Natural killer cell (primary cell): ENCODE results near the gene MOB2. TPM values are rescaled to one million over a fixed set of nuclear protein-coding genes. Genes with fewer than 3 reads are reported as not detected.

Experiments
- ATAC-seq, 3 donors: fragments of 150-1000 bp in 2 of 3; fragments of 200-7000 bp in 1 of 3; cut with Tn5 transposase; 1 replicate in 1 of 3; 2 replicates in 2 of 3; pipeline ENCODE4 v1.10.0; 2021; ENCODE audit warnings: mild to moderate bottlenecking in 2 of 3, moderate library complexity in 2 of 3
- DNase-seq, 2 donors: peaks; one replicate each; pipeline versions ENCODE4 v3.0.0 to v3.0.0-alpha.2; 2013 to 2021; ENCODE audit warnings: mixed read lengths in 1 of 2
- H3K27ac ChIP-seq: one replicate; pipeline ENCODE4 v1.5.1; 2013; ENCODE audit warnings: mild to moderate bottlenecking, low read length
- H3K27me3 ChIP-seq: one replicate; pipeline ENCODE4 v1.6.1; 2013; ENCODE audit warnings: low read length; ENCODE audit not compliant: control insufficient read depth, insufficient read depth
- H3K36me3 ChIP-seq: one replicate; pipeline ENCODE4 v1.6.1; 2013; ENCODE audit warnings: low read length; ENCODE audit not compliant: control insufficient read depth, insufficient read depth
- H3K4me1 ChIP-seq: one replicate; pipeline ENCODE4 v1.6.1; 2013; ENCODE audit warnings: low read length; ENCODE audit not compliant: control insufficient read depth, insufficient read depth
- H3K4me3 ChIP-seq: one replicate; pipeline ENCODE4 v1.5.1; 2013; ENCODE audit warnings: low read length
- H3K9me3 ChIP-seq: one replicate; pipeline ENCODE4 v1.6.1; 2013; ENCODE audit warnings: low read length; ENCODE audit not compliant: control insufficient read depth, insufficient read depth
- H3K27ac Mint-ChIP-seq, 2 donors: one replicate each; pipeline ENCODE4 v1.8.0; 2022; ENCODE audit warnings: mild to moderate bottlenecking in 2 of 2, mixed read lengths in 2 of 2, moderate library complexity in 1 of 2
- H3K27me3 Mint-ChIP-seq, 2 donors: one replicate each; pipeline ENCODE4 v1.8.0; 2022; ENCODE audit warnings: low read depth in 2 of 2, mixed read lengths in 2 of 2
- H3K36me3 Mint-ChIP-seq: one replicate; pipeline ENCODE4 v1.8.0; 2022; ENCODE audit warnings: mixed read lengths
- H3K4me1 Mint-ChIP-seq, 2 donors: one replicate each; pipeline ENCODE4 v1.8.0; 2022; ENCODE audit warnings: mixed read lengths in 2 of 2
- H3K4me3 Mint-ChIP-seq: one replicate; pipeline ENCODE4 v1.8.0; 2022; ENCODE audit warnings: mild to moderate bottlenecking, moderate library complexity, mixed read lengths
- H3K9me3 Mint-ChIP-seq, 2 donors: one replicate each; pipeline ENCODE4 v1.8.0; 2022; ENCODE audit warnings: mixed read lengths in 2 of 2
- WGBS: methylation state at CpG from one replicate; pipeline ENCODE4 v1.1.7; 2013; ENCODE audit warnings: missing lambda C conversion rate; ENCODE audit not compliant: insufficient coverage; 5-methylcytosine and 5-hydroxymethylcytosine counted together
- intact Hi-C: fragments of 100-400 bp; cut with micrococcal nuclease; formaldehyde crosslinking; loops from one replicate; pipeline ENCODE4 v1.14.2; 2022
- total RNA-seq, 4 donors: library from RNA; stranded (reverse); fragments of 120-200 nt in 1 of 4; gene quantifications; one replicate each; pipeline versions ENCODE4 v1.2.3 to v1.2.4, GENCODE V29; 2013 to 2022
- TF ChIP-seq, protein P1 (sequence below): fragments of 200-600 bp; IDR thresholded peaks from one replicate; pipeline ENCODE4 v1.8.0; 2022; ENCODE audit warnings: antibody characterized with exemption

MOB2 gene
- total RNA-seq, 3 donors from 2014 or later (not counting 1 experiment from before 2014, with no cell fraction given): 61.9 to 79.6 (median 78.5) TPM

DNA sequence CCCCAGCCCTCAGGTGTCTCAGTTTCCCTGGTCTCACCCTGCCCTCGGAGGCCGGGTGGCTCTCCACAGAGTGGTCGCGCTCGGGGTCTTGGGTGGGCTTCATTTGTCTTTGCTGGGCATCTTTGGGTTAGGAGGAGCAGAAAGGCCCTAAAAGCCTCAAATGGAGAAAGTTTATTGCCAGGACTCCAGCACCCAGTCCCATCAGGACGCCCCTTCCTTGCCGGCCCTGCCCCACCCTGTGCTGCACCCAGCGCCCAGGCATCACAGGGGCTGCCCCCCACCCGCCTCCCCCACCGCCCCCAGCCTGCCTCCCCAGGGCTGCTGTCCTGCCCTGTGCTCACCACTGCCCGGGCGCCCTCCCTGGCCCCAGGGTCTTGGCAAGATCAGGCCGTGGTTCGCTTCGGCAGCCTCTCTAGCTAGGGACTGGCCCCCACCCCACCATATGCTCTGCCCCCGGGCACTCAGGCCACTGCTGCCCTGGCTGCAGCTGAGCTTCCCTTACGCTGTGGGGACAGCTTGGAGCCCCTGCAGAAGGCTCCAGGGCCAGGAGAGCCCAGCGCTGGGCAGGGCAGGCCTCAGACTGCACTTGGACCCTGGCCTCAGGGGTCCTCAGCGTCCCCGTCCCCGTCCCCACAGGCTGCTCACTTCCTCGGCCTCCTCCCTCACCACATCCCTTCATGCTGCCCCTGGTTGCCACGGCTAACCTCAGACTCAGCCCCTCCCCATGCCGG lies 31.4 kb downstream of the MOB2 start:
- H3K27me3 ChIP-seq: no peaks in the 10 kb centered on the region
- H3K36me3 ChIP-seq: no peaks in the 10 kb centered on the region
- intact Hi-C loops: no loop called here
- Mint-ChIP-seq H3K4me3 (no peak overlapping the region), H3K27me3 (no peaks in the 10 kb centered on the region), H3K36me3 (no peaks in the 10 kb centered on the region), H3K27ac (no peak overlapping the region), H3K9me3 (no peaks in the 10 kb centered on the region), H3K4me1 (peaks cover 0 to 16% of the 10 kb centered on the region in 2 donors)
- no peak overlapping the region for H3K27ac ChIP-seq
- H3K4me1 ChIP-seq: peaks cover 6% of the 10 kb centered on the region
- no peaks in the 10 kb centered on the region for H3K9me3 ChIP-seq
- no peak overlapping the region for H3K4me3 ChIP-seq
- ATAC-seq (no peak), DNase-seq (no peak)
- TF ChIP-seq, protein P1, sequence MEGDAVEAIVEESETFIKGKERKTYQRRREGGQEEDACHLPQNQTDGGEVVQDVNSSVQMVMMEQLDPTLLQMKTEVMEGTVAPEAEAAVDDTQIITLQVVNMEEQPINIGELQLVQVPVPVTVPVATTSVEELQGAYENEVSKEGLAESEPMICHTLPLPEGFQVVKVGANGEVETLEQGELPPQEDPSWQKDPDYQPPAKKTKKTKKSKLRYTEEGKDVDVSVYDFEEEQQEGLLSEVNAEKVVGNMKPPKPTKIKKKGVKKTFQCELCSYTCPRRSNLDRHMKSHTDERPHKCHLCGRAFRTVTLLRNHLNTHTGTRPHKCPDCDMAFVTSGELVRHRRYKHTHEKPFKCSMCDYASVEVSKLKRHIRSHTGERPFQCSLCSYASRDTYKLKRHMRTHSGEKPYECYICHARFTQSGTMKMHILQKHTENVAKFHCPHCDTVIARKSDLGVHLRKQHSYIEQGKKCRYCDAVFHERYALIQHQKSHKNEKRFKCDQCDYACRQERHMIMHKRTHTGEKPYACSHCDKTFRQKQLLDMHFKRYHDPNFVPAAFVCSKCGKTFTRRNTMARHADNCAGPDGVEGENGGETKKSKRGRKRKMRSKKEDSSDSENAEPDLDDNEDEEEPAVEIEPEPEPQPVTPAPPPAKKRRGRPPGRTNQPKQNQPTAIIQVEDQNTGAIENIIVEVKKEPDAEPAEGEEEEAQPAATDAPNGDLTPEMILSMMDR: no peak
- 70% methylated on average over 22 of the region's 24 CpGs for WGBS

DNA sequence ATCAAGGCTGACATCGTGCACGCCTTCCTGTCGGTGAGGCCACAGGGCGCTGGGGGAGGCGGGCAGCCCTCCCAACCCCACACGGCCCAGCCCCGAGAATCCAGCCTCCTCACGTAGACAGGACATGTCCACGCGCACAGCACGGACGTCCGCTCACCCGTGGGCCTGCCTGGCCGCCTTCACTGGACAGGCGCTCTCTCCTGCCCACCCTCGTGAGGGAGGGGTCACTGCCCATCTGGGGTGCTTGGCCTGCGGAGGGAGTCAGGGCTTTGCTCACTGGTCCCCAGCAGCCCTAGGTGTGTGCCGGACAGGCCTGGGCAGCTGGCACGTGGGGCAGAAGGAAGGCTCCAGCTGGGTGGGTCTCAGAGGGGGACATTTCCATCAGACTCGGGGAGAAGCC lies 32.0 kb downstream of the MOB2 start:
- H3K9me3 ChIP-seq: no peaks in the 10 kb centered on the region
- peaks cover 6% of the 10 kb centered on the region for H3K4me1 ChIP-seq
- ATAC-seq (no peak), DNase-seq (no peak)
- Mint-ChIP-seq H3K4me3 (no peak overlapping the region), H3K4me1 (peaks cover 0 to 16% of the 10 kb centered on the region in 2 donors), H3K27me3 (no peaks in the 10 kb centered on the region), H3K27ac (no peak overlapping the region), H3K9me3 (no peaks in the 10 kb centered on the region), H3K36me3 (no peaks in the 10 kb centered on the region)
- 79% methylated on average over 21 of the region's 21 CpGs for WGBS
- intact Hi-C loops: no loop called here
- H3K36me3 ChIP-seq: no peaks in the 10 kb centered on the region
- H3K27me3 ChIP-seq: no peaks in the 10 kb centered on the region
- no peak overlapping the region for H3K4me3 ChIP-seq
- H3K27ac ChIP-seq: no peak overlapping the region
- TF ChIP-seq, protein P1: no peak

GRCh38 chr11:1453611-1454034 lies 33.0 kb downstream of the MOB2 start:
- Mint-ChIP-seq H3K36me3 (no peaks in the 10 kb centered on the region), H3K4me1 (peaks cover 0 to 16% of the 10 kb centered on the region in 2 donors), H3K27ac (no peak overlapping the region), H3K4me3 (no peak overlapping the region), H3K9me3 (no peaks in the 10 kb centered on the region), H3K27me3 (no peaks in the 10 kb centered on the region)
- TF ChIP-seq, protein P1: no peak
- peaks cover 6% of the 10 kb centered on the region for H3K4me1 ChIP-seq
- no peaks in the 10 kb centered on the region for H3K36me3 ChIP-seq
- H3K27me3 ChIP-seq: no peaks in the 10 kb centered on the region
- H3K4me3 ChIP-seq: no peak overlapping the region
- H3K27ac ChIP-seq: no peak overlapping the region
- no peaks in the 10 kb centered on the region for H3K9me3 ChIP-seq
- intact Hi-C loops: no loop called here
- peak in 1 of 2 donors; percentile 48 for DNase-seq
- WGBS: 42% methylated on average over 17 of the region's 17 CpGs
- peak in 2 of 3 donors; percentile 5 to 63 for ATAC-seq

DNA sequence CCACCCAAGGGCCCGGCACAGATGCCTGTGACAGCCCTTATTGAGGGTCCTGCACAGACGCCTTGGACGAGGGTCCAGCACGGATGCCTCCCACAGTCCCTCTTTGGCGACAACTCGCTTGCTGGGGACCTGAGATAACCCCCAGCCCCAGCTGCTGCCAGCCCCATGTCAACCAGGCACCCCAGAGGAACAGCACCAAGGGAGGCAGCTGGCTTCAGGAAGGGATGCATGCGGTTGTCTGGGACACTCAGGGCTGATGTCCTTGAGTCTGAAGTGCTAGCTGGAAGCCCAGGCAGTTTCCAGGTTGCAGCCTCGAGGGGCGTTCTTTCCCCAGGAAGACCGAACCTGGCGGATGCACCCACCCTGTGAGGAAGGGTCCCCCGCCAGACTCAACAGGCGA lies 33.8 kb downstream of the MOB2 start:
- Mint-ChIP-seq H3K9me3 (no peaks in the 10 kb centered on the region), H3K4me3 (no peak overlapping the region), H3K27ac (no peak overlapping the region), H3K4me1 (peaks cover 0 to 16% of the 10 kb centered on the region in 2 donors), H3K36me3 (no peaks in the 10 kb centered on the region), H3K27me3 (no peaks in the 10 kb centered on the region)
- Histone ChIP-seq H3K36me3 (no peaks in the 10 kb centered on the region), H3K4me3 (no peak overlapping the region), H3K27ac (no peak overlapping the region), H3K4me1 (peaks cover 6% of the 10 kb centered on the region), H3K27me3 (no peaks in the 10 kb centered on the region), H3K9me3 (no peaks in the 10 kb centered on the region)
- intact Hi-C loops: no loop called here
- no peak for ATAC-seq
- no peak for DNase-seq
- WGBS: 85% methylated on average over 13 of the region's 13 CpGs
- TF ChIP-seq, protein P1: no peak
